HS-5 (cell line): ENCODE measurements around the gene OPALIN.

ENCODE experiments used
- DNase-seq: peaks from one replicate; pipeline ENCODE4 v3.0.0-alpha.2; 2012; ENCODE audit warnings: low read depth

OPALIN gene, protein sequence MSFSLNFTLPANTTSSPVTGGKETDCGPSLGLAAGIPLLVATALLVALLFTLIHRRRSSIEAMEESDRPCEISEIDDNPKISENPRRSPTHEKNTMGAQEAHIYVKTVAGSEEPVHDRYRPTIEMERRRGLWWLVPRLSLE

DNA sequence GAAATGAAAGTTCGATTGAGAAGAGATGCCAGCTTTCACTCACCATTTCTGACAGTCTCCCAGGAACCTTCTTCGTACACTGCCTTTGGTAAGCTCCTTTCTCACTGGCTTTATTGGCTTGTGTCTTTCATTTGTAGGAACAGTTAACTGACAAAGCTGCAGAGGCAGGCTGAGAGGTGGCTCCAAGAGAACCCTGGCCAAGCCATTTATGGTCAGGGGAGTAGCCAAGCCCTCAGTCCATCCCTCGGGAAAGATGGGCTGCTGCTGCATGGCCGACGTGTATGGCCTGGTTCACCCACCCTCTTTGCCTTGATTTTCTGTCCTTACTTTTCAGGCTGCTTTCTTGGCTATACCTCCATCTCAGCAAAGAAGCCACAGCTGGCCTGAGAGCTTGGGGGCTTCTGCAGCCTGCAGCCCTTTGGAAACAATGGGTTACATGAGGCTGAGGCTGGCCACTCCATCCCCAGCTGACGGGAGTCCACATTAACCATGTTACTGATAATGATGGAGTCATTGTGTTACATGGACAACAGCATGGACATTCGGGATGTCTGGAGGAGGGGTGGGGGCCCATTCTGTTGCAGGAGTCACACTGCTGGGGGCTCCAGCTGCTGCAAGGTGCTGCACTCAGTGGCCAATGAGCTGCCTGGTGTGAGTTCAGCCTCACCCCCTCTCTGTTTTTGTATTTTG is at the start of gene OPALIN:
TSS of gene OPALIN (minus strand) at position 152 of the 690 bp plus-strand sequence. CDS start at position 46, 106 bp downstream.
- DNase-seq, result no peak

- DNase-seq, result no peak
These were observed 49.4 kb upstream of the OPALIN start for GRCh38 chr10:96408201-96408600.

- no peak for DNase-seq
These were observed 48.8 kb upstream of the OPALIN start for GRCh38 chr10:96407560-96408069.

GRCh38 chr10:96406091-96406490 is 47.3 kb upstream of the OPALIN start:
- DNase-seq, result no peak

GRCh38 chr10:96402417-96403305 is 43.9 kb upstream of the OPALIN start:
- no peak for DNase-seq

GRCh38 chr10:96401036-96401435 is 42.2 kb upstream of the OPALIN start:
- DNase-seq, result no peak

DNA sequence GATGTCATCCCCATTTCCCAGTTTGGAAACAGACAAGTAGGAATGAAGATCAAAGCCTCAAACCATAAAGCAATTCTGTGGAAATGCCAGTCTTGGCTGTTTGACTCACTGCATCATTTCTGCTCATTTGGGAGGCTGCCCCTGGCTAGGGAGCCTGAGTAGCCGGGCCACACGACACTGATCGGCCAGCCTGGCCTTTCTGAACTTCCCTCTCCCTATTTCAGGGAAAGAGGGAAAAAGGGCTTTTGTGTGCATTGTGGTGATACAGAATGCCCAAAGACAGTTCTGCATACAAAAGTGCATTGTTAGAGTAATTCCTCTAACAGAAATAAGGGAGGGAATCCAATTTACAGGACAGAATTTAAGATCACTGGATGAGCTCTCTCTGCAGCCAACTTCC is 41.7 kb upstream of the OPALIN start:
- DNase-seq, result no peak

- DNase-seq, result no peak
These were observed 39.1 kb upstream of the OPALIN start for GRCh38 chr10:96397902-96398301.

GRCh38 chr10:96395931-96396877 is 37.4 kb upstream of the OPALIN start:
- peak; percentile 23 for DNase-seq

- DNase-seq, result no peak
These were observed 31.7 kb upstream of the OPALIN start for GRCh38 chr10:96390460-96390864.

DNA sequence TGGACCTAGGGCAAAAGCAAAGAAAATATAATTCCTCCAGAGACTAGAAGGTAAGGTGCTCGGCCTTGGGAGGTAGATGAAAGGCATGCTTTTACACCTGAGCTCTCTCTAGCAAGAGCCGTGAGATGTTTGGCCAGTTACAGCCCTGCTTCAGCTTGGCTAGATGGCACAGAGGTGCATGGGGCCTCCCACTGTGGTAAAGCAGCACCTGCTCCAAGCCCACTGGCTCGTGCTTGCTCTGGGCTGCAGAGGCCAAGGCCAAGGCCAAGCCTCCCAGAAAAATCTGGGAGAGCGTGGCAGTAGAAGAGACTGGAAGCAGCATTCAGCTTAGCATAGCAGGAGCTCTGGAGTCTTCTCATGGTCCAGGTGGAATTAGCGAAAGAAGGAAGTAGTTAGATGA is 31.0 kb upstream of the OPALIN start:
- no peak for DNase-seq

DNA sequence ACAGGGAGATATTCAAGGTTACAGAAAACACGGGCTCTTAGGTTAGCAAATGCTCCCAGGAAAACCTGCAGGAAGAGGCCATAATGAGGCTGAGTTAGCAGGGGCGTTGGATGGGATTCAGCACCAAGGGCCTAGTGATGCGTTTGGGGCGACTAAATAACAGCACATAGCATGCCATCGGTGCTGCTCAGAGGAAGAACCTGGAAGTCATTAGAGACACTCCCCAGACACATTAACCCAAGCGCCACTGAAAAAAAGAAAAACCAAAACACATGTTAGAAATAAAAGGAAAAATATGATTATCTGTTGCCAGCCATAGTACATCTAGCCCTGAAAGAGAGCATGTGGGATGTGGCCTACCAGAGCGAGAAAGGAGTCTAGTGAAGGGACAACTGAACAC is 28.8 kb upstream of the OPALIN start:
- DNase-seq, result peak; percentile 29

- peak; percentile 22 for DNase-seq
These were observed 28.4 kb upstream of the OPALIN start for GRCh38 chr10:96387161-96387560.

DNA sequence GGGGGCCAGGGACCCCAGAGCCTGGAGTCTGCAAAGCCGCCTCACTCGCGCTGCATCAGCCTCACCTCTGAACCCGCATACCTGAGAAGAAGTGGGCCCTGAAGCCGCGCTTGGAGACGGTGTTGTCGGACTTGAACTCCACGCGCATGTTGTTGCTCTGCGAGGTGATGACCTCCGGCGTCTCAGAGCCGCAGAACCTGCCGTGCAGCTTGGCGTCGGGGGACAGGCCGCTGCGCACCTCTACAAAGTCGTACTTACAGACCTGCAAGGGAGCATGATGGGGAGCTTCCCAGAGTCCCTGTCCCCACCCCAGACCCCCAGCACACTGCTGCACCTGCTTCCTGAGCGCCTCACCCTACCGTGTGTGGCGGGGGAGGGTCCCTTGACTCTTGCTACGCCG is 25.7 kb upstream of the OPALIN start:
- no peak for DNase-seq

GRCh38 chr10:96380821-96381220 is 22.0 kb upstream of the OPALIN start:
- no peak for DNase-seq

DNA sequence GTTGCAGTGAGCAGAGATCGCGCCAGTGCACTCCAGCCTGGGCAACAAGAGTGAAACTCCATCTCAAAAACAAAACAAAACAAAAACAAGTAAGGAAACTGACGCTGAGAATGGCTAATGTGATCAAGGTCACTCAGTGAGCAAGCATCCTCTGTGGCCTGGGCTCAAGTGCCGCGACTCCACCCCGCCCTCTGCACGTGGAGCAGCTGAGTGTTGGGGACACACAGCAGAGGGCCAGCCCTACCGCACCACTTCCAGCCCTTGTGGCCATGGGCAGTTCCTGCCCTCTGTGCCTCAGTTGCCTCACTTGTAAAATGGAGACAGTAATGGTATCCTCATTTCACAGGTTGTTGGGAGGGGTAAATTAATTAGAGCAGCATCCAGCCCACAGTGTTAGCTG is 21.0 kb upstream of the OPALIN start:
- no peak for DNase-seq

DNA sequence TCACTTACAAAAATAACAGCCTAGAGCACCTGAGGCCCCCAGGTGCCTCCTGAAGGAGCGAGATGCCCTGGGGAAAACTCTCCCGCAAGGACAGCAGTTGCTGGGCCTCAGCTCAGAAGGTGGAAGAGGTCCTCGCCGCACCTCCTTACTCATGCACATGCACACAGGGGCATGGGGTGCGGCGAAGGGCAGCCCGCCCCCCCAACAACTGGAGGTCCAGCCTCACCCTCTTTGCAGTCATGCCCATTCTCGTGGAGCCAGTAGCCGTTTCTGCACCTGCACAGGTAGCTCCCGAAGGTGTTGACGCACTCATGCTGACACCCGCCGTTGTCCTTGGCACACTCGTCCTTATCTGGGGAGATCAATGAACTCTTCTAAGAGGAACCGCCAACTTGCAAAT is 19.9 kb upstream of the OPALIN start:
- DNase-seq, result no peak

DNA sequence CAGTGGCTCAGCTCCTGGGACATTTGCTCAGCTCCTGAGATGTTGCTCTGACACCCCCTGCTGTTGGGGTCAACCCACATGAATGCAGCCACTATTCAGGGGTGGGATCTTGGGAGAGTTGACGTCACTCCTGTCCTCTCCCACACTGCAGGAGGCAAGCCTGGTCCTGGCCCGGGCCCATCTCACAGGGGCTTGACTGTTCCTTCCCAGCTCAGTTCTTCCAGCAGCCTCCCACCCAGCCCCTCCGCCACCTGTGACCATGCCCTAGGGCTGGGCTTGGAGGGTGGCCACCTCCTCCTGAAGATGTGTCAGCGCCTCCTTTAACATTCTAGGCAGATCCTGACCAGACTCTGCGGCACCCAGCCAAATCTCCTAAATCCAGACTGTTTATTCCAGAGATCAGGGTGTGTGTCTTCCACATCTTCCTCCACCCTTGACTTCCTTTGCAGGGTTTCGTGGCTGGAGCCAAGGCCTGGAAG is 19.1 kb upstream of the OPALIN start:
- no peak for DNase-seq

DNA sequence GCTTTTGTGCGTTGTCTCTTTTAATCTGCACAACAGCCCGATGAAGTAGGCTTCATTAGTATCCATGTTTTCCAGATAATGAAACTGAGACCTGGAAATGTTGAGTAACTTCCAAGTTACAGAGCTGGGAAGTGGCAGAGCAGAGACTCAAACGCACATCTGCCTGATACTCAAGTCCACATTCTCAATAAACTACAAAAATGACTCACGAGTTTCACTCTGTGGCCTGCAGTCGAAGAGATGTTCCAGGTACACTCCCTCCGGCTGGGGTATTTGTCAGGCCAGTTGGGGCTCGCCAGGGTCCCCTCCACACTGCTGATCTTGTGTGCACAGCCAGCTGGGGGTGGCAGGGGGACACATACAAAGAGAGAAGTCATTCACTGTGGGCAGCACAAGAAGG is 17.7 kb upstream of the OPALIN start:
- no peak for DNase-seq

- peak; percentile 77 for DNase-seq
These were observed 16.4 kb upstream of the OPALIN start for GRCh38 chr10:96374985-96375830.

GRCh38 chr10:96374639-96374984 is 15.8 kb upstream of the OPALIN start:
- DNase-seq, result no peak
